ENCODE results near the gene MLPH.

The MLPH gene

DNA sequence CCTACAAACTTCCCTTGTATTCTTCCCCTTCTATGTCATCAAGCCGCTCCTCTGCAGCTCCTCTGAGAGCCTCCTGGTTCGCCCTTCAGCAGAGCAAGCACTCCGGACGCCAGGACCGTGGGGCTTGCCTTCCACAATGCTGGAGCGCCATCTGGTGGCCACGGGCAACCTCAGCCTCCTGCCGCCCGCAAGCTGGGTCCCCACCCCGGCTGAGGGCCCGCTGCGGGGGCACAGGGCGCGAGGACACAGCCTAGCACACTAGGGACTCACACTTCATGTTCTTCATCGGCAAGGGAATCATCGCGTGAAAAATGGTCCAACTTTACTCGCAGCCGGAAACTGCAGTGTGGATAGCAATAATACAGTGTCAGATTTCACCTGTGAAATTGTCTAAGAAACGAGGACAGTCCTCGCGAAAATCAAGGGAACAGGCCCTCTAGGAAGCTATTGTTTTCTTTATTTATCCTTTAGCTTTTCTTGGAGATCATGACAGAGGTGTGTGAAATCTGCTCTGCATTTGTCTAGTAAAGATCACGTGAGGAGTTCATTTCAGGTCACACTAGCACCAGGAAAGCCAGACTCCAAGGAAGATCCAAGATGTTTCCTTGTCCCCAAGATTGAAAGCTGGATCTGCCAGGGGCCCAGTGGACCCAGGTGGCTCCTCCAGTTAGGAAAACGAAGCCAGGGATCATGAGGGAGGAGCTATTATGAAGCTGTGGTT lies 85.1 kb downstream of the MLPH start:
- peak; percentile 55 for DNase-seq

GRCh38 chr2:237572742-237573101 lies 85.7 kb downstream of the MLPH start:
- no peak for DNase-seq

DNA sequence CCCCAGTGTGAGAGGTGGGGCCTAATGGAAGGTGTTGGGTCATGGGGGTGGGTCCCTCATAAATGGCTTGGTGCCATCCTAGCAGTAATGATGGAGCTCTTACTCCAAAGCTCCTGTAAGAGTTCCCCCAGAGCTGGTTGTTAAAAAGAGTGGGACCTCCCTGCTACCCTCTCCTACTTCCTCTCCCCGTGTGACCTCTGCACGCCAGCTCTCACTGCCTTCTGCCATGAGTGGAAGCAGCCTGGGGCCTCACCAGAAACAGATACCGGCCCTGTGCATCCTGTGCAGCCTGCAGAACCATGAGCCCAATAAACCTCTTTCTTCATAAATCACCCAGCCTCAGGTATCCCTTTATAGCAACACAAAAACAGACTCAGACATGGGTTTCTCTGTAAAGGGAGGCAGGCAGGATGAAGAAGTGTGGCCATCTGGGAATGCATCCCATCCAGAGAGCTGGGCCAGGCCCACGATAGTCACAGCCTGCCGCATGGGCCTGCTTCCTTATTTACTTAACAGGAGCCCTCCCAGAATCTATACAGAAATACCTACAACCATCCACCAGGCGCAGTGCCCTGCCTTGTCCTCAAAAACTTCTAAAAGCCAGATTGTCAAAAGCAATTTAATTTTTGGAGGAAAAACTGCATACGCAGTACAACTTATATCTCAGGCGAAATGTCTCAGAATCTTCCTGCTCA lies 86.8 kb downstream of the MLPH start:
- no peak for DNase-seq

GRCh38 chr2:237574467-237574866 lies 87.4 kb downstream of the MLPH start:
- no peak for DNase-seq

GRCh38 chr2:237574894-237575868 lies 88.1 kb downstream of the MLPH start:
- no peak for DNase-seq

DNA sequence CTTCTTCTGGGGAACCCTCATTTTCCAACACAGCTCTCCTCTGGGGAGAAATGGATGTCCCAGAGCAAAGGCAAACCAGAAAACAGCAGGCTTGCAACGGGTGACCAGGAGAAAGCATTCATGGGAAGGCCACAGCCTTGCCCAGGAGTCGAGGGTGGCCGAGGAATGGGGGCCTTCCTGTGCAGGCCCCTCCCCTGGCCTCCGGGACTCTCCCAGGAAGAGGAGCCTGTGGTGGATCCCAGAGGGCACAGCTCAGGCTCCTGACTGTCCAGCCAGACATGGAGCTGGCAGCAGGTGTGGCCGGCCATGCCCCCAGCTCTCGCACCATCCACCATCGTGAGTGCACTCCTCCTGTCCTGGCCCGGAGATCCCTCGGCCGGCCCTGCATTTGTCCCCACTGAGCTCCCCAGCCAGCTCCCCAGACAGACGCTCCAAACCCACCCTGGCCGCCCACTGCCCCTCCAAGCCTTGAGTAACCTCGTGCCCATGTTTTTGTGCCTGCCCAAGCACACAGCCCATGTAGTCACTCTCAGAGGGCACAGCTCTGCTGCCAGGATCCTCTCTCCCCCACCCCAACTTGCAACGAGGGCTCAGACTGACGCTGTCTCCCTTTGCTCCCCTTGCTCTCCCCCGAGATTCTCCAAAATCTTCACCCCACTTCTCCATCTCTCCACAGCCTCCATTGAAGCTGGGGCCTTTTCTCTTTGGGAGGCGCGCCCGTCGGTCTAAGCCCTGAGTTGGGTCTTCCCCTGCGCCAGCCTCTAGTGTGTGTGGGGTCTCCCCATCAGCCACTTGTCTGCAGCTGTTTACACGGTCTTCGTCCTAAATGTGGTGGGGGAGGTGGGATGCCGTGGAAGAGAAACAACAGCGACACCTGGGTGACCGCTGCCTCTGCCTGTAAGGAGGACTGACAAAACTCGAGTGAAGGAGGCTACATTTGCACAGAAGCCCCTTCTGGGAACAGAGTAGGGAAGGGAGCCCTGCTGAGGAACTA lies 89.1 kb downstream of the MLPH start:
- DNase-seq, result no peak

GRCh38 chr2:237576974-237577373 lies 89.9 kb downstream of the MLPH start:
- DNase-seq, result no peak

- DNase-seq, result no peak
These were observed 90.4 kb downstream of the MLPH start for GRCh38 chr2:237577458-237577857.

GRCh38 chr2:237577956-237578870 lies 91.2 kb downstream of the MLPH start:
- DNase-seq, result no peak

GRCh38 chr2:237581326-237581725 lies 94.3 kb downstream of the MLPH start:
- DNase-seq, result no peak

- peak; percentile 37 for DNase-seq
These were observed 95.0 kb downstream of the MLPH start for GRCh38 chr2:237581751-237582746.

GRCh38 chr2:237583385-237584295 lies 96.6 kb downstream of the MLPH start:
- no peak for DNase-seq

DNA sequence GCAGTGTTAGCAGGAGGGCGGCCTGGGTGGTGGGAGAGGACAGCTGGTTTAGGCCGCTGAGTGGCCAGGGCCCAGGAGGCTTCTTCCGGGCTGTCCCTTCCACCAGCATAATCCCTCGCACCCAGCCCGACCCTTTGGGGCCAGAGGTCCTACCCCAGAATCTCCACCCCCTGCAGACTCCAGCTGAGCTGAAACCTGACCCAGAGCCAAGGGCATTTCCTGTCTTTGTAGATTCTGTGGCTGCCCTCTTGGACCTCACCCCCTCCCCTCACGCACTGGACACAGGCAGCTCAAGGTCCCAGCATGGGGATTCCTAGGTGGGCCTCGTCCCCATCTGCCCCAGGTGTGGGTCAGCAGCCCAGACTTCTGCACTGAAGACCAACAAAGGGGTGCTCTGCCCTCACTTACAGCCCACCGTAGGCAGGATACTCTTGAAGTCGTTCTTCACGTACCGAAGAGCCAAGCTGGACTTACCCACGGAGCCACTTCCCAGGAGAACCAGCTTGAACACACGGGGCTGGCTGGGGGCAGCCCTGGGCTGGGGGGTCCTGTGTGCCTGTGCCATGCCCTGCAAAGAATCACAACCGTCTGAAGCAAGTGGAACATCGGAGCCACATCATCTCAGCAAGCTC lies 98.7 kb downstream of the MLPH start:
- no peak for DNase-seq

GRCh38 chr2:237588044-237588696 lies 101.1 kb downstream of the MLPH start:
- DNase-seq, result no peak

- DNase-seq, result no peak
These were observed 103.5 kb downstream of the MLPH start, which contains the start of gene RAB17 for GRCh38 chr2:237590272-237591140. TSS of gene RAB17 (minus strand) at chr2:237590734. CDS start at chr2:237586154, 4,580 bp downstream.

DNA sequence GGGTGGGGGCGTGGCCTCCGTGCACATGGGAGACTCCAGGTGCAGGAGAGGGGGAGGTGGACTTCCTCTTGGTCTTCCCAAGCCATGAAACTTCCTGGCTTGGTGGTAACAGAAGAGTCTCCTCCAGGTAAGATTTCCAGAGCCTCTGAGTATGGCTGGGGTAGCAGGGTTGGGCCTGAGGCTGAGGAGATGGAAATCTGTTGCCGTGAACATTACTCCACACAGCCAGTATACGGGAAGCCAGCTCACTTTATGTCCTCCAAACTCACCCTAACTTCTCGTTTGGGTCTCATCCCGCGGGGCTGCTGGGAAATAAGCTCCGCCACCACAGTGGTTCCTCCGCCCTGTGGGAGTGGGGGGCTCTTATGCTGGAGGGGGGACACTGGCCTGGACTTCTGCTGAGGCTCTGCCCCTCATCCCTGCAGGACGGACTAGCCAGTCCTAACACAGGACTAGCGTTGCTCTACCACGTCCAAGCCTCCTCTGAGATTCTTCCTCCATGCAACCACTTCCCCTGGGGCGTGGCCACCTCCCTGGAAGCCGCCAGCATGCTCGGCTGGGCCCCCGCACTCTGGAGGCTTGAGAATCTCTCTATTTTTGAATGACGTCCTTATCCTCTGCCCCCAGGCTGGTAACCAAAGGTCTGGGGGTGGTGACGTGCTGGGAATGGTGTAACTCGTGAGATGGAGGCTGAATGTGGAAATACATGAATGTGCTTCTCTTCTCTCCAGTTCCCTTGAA lies 104.3 kb downstream of the MLPH start:
- no peak for DNase-seq
